Lower lobe of right lung (tissue), 2 donors: ENCODE data around the gene EIF2S2. TPM values are rescaled to one million over a fixed set of nuclear protein-coding genes. Genes with fewer than 3 reads are reported as not detected.

Source experiments
- ATAC-seq, 2 donors: fragments of 200-7000 bp; cut with Tn5 transposase; one replicate each; pipeline ENCODE4 v1.9.1; 2020 to 2022; ENCODE audit warnings: mild to moderate bottlenecking in 2 of 2, moderate library complexity in 2 of 2
- DNase-seq: peaks from one replicate; pipeline ENCODE4 v3.0.0-alpha.2; 2020
- H3K27ac ChIP-seq: fragments of 200-600 bp; one replicate; pipeline ENCODE4 v1.8.0; 2022
- H3K27me3 ChIP-seq: fragments of 200-600 bp; one replicate; pipeline ENCODE4 v1.8.0; 2022; ENCODE audit warnings: low read depth
- H3K36me3 ChIP-seq: fragments of 200-600 bp; one replicate; pipeline ENCODE4 v1.8.0; 2022; ENCODE audit warnings: mild to moderate bottlenecking
- H3K4me1 ChIP-seq: fragments of 200-600 bp; one replicate; pipeline ENCODE4 v1.8.0; 2022
- H3K4me3 ChIP-seq: fragments of 200-600 bp; one replicate; pipeline ENCODE4 v1.8.0; 2022; ENCODE audit warnings: mild to moderate bottlenecking
- H3K9me3 ChIP-seq: fragments of 200-600 bp; one replicate; pipeline ENCODE4 v1.8.0; 2022
- CTCF ChIP-seq: fragments of 200-600 bp; IDR thresholded peaks from one replicate; pipeline ENCODE4 v1.8.0; 2022; ENCODE audit warnings: antibody characterized with exemption, mild to moderate bottlenecking
- intact Hi-C: fragments of 100-400 bp; cut with DNase I; formaldehyde crosslinking; loops from one replicate; pipeline ENCODE4 v1.11.0; 2022
- total RNA-seq: library from RNA; stranded (reverse); fragmentation: NEBNext Ultra II Directional; extraction: Animal tissue kit (Norgen Biotek cat#: 25700); gene quantifications from one replicate; pipeline ENCODE4 v1.2.1, GENCODE V29; 2021
- donor health status: DM: no; HTN: yes; CAD: no; lungs with severe emphysema.

EIF2S2 gene
- total RNA-seq, 1 donor from 2014 or later, result 50.3 TPM

GRCh38 chr20:34076952-34077351, 35.1 kb downstream of the EIF2S2 start:
- no peak for TF ChIP-seq CTCF
- H3K9me3 ChIP-seq, result no peaks in the 10 kb centered on the region
- no peaks in the 10 kb centered on the region for H3K27me3 ChIP-seq
- DNase-seq, result no peak
- H3K4me3 ChIP-seq, result no peak overlapping the region
- no peak for ATAC-seq
- H3K27ac ChIP-seq, result no peak overlapping the region
- H3K4me1 ChIP-seq, result peaks cover 3% of the 10 kb centered on the region
- intact Hi-C loops, result no loop called here
- H3K36me3 ChIP-seq, result peaks cover 100% of the 10 kb centered on the region

- no peak for TF ChIP-seq CTCF
- no peak overlapping the region for H3K27ac ChIP-seq
- H3K4me3 ChIP-seq, result no peak overlapping the region
- peaks cover 93% of the 10 kb centered on the region for H3K36me3 ChIP-seq
- no peaks in the 10 kb centered on the region for H3K27me3 ChIP-seq
- ATAC-seq, result no peak
- intact Hi-C loops, result no loop called here
- no peaks in the 10 kb centered on the region for H3K9me3 ChIP-seq
- H3K4me1 ChIP-seq, result no peaks in the 10 kb centered on the region
- no peak for DNase-seq
Observed at GRCh38 chr20:34075647-34076046, 36.4 kb downstream of the EIF2S2 start.

GRCh38 chr20:34074101-34074760, 37.8 kb downstream of the EIF2S2 start:
- peaks cover 6% of the 10 kb centered on the region for H3K4me1 ChIP-seq
- intact Hi-C loops, result no loop called here
- no peak overlapping the region for H3K4me3 ChIP-seq
- no peak overlapping the region for H3K27ac ChIP-seq
- TF ChIP-seq CTCF, result no peak
- no peaks in the 10 kb centered on the region for H3K27me3 ChIP-seq
- peaks cover 79% of the 10 kb centered on the region for H3K36me3 ChIP-seq
- ATAC-seq (no peak), DNase-seq (no peak)
- H3K9me3 ChIP-seq, result no peaks in the 10 kb centered on the region

GRCh38 chr20:34072778-34073177, 39.3 kb downstream of the EIF2S2 start:
- intact Hi-C loops, result no loop called here
- DNase-seq (no peak), ATAC-seq (no peak)
- Histone ChIP-seq H3K36me3 (peaks cover 64% of the 10 kb centered on the region), H3K4me3 (no peak overlapping the region), H3K4me1 (peaks cover 12% of the 10 kb centered on the region), H3K9me3 (no peaks in the 10 kb centered on the region), H3K27ac (no peak overlapping the region), H3K27me3 (no peaks in the 10 kb centered on the region)
- no peak for TF ChIP-seq CTCF

- ATAC-seq, result no peak
- intact Hi-C loops, result no loop called here
- H3K27me3 ChIP-seq, result no peaks in the 10 kb centered on the region
- no peaks in the 10 kb centered on the region for H3K9me3 ChIP-seq
- no peak overlapping the region for H3K4me3 ChIP-seq
- no peak overlapping the region for H3K27ac ChIP-seq
- DNase-seq, result no peak
- H3K36me3 ChIP-seq, result peaks cover 57% of the 10 kb centered on the region
- no peak for TF ChIP-seq CTCF
- peaks cover 12% of the 10 kb centered on the region for H3K4me1 ChIP-seq
Observed at GRCh38 chr20:34072076-34072475, 40.0 kb downstream of the EIF2S2 start.
